Type B pancreatic cell (in vitro differentiated cells): Measurements from ENCODE around the gene PRKCE. TPM values are rescaled to one million over a fixed set of nuclear protein-coding genes. Genes with fewer than 3 reads are reported as not detected.

Source experiments
- DNase-seq: peaks from one replicate; pipeline ENCODE4 v3.0.0; 2021; ENCODE audit warnings: mixed read lengths; ENCODE audit not compliant: unreplicated experiment; ENCODE audit errors: extremely low spot score
- H3K27ac Mint-ChIP-seq: 2 replicates; pipeline ENCODE4 v1.8.0; 2021; ENCODE audit warnings: mild to moderate bottlenecking, mixed read lengths
- H3K27me3 Mint-ChIP-seq: 2 replicates; pipeline ENCODE4 v1.8.0; 2021; ENCODE audit warnings: mixed read lengths
- H3K36me3 Mint-ChIP-seq: 2 replicates; pipeline ENCODE4 v1.8.0; 2021; ENCODE audit warnings: mixed read lengths
- H3K4me1 Mint-ChIP-seq: one replicate; pipeline ENCODE4 v1.8.0; 2021; ENCODE audit warnings: mixed read lengths; ENCODE audit not compliant: unreplicated experiment
- H3K4me3 Mint-ChIP-seq: 2 replicates; pipeline ENCODE4 v1.8.0; 2021; ENCODE audit warnings: mild to moderate bottlenecking, mixed read lengths
- H3K9me3 Mint-ChIP-seq: 2 replicates; pipeline ENCODE4 v1.8.0; 2021; ENCODE audit warnings: mixed read lengths
- total RNA-seq: library from RNA; stranded (reverse); gene quantifications from 2 replicates; pipeline ENCODE4 v1.2.1, GENCODE V29; 2021; ENCODE audit warnings: low replicate concordance
- TF ChIP-seq, protein P1 (sequence below): fragments of 200-600 bp; sonication (generic); conservative IDR thresholded peaks from 2 replicates; pipeline ENCODE4 v1.5.0; 2021; ENCODE audit warnings: antibody characterized with exemption, mild to moderate bottlenecking

The PRKCE gene
- total RNA-seq, 1 donor from 2014 or later = 21.2 TPM

DNA sequence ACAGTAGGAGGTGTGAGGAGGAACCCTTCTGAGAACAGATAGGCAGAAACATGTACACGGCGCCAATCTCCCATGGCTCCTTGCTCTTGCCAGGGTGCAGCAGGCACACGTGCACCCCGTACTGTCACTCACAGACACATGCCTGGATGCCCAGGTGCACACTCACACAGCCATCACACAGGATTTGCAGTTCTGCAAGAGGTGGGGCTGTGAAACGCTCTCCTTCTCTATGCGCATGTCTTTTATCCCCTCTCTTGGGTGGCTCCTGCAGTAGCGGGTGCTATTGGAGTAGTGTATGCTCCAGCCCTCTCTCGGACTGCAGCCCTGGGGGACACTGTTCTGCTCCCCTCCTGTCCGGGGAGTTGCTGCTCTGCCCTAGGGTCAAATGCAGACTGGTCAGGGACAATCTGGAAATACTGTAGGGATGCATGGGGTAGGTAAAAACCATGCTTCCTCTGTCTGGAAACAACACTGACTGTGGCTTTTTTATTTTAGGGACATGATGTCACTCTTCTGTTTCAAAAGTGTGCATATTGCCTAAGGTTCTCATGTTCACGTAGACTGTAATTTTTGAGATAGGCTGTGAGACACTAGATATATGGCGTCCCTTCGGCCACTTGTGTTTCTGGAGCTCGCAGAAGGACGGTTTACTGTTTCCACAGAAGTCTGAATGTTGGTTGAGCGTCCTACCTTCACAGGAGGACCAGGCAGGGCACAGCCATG, 118.5 kb downstream of the PRKCE start:
- H3K27ac Mint-ChIP-seq = no peak overlapping the region
- TF ChIP-seq, protein P1, sequence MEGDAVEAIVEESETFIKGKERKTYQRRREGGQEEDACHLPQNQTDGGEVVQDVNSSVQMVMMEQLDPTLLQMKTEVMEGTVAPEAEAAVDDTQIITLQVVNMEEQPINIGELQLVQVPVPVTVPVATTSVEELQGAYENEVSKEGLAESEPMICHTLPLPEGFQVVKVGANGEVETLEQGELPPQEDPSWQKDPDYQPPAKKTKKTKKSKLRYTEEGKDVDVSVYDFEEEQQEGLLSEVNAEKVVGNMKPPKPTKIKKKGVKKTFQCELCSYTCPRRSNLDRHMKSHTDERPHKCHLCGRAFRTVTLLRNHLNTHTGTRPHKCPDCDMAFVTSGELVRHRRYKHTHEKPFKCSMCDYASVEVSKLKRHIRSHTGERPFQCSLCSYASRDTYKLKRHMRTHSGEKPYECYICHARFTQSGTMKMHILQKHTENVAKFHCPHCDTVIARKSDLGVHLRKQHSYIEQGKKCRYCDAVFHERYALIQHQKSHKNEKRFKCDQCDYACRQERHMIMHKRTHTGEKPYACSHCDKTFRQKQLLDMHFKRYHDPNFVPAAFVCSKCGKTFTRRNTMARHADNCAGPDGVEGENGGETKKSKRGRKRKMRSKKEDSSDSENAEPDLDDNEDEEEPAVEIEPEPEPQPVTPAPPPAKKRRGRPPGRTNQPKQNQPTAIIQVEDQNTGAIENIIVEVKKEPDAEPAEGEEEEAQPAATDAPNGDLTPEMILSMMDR = no peak
- H3K27me3 Mint-ChIP-seq = peaks cover 9% of the 10 kb centered on the region
- no peaks in the 10 kb centered on the region for H3K36me3 Mint-ChIP-seq
- no peak overlapping the region for H3K4me3 Mint-ChIP-seq
- peaks cover 45% of the 10 kb centered on the region for H3K4me1 Mint-ChIP-seq
- no peak for DNase-seq
- H3K9me3 Mint-ChIP-seq = peaks cover 3% of the 10 kb centered on the region

DNA sequence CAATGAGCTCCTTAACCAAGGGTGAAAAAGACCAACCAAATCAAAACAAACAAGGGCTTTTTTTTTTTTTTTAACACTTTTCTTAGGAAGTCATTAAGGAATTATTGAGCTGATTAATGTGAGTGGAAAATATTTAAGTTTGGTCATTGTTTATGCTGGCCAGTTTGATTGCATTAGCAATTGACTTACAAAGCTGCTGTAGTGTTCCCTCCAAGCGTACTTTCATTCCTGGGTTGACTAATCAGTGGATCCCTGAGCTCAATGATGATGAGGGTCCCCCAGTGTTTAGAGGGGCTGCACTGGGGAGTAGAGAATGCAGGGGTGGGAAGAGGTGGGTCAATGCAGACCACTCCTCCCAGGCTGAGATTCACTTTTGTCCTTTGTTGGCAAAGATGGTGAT, 119.3 kb downstream of the PRKCE start:
- Mint-ChIP-seq H3K27me3 (peaks cover 9% of the 10 kb centered on the region), H3K4me1 (peaks cover 48% of the 10 kb centered on the region), H3K27ac (peak overlapping the region; percentile 36), H3K9me3 (no peaks in the 10 kb centered on the region), H3K36me3 (no peaks in the 10 kb centered on the region), H3K4me3 (peak overlapping the region; percentile 69)
- TF ChIP-seq, protein P1 = no peak
- no peak for DNase-seq

DNA sequence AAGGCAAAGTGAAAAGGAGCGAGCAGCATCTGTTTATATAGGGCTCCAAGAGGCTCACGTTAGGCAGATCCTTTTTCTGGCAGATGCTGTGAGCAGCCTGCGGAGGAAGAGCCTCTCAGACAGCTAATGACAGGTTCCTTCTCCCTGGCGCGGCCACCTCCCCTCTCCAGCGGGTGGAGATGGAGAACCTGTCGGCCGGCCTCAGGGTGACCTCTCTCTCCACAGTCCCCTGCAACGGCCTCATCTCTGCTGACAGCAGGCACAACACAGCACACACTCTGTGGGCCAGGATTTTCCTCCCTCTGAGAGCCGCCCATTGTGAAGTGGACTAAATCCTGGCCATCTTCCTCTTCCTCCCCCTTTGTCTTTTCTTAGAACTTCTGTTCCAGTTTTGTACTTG, 119.8 kb downstream of the PRKCE start:
- Mint-ChIP-seq H3K9me3 (no peaks in the 10 kb centered on the region), H3K4me1 (peaks cover 49% of the 10 kb centered on the region), H3K36me3 (no peaks in the 10 kb centered on the region), H3K27ac (peak overlapping the region; percentile 36), H3K4me3 (peak overlapping the region; percentile 69), H3K27me3 (peaks cover 9% of the 10 kb centered on the region)
- no peak for DNase-seq
- TF ChIP-seq, protein P1 = no peak

DNA sequence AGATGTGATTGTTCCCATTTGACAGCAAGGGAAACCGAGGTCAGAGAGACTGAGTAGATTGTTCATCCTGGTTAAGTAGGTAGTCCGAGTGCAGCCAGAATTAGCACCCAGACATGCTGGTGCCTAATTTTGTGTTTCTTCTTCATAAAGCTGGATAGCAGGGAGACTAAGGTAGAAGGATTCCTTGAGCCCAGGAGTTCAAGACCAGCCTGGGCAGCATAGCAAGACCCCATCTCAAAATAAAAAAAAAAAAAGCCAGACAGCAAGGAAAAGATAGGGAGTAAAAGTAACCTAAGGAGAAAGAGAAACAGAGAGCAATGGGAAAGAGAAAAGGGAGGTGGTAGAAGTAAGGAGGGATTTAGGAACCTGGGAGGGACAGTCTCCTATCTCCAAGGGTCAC, 120.6 kb downstream of the PRKCE start:
- H3K27ac Mint-ChIP-seq = no peak overlapping the region
- no peaks in the 10 kb centered on the region for H3K36me3 Mint-ChIP-seq
- no peak overlapping the region for H3K4me3 Mint-ChIP-seq
- H3K27me3 Mint-ChIP-seq = peaks cover 9% of the 10 kb centered on the region
- H3K4me1 Mint-ChIP-seq = peaks cover 55% of the 10 kb centered on the region
- no peaks in the 10 kb centered on the region for H3K9me3 Mint-ChIP-seq
- DNase-seq = no peak
- TF ChIP-seq, protein P1 = no peak

DNA sequence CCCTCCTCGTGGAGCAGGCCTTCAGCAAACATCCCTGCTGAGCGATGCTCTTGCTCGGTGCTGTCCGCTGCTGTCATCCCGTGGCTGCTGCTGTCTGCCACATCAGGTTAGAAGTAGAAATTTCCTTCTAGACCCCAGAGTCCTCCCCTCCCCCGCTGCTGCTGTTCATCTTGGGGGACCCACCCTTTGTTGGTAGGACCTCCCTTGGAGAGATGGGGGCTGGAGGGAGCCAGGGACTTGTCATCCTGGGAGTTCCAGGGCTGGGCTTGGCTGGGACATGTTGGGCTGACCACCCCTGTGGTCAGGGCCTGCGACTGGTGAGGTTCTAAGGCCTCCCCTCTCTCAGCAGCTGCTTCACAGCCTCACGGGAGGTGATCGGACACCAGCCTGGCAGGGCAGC, 122.4 kb downstream of the PRKCE start:
- no peak overlapping the region for H3K4me3 Mint-ChIP-seq
- H3K27me3 Mint-ChIP-seq = peaks cover 6% of the 10 kb centered on the region
- H3K36me3 Mint-ChIP-seq = no peaks in the 10 kb centered on the region
- H3K27ac Mint-ChIP-seq = no peak overlapping the region
- peaks cover 39% of the 10 kb centered on the region for H3K4me1 Mint-ChIP-seq
- TF ChIP-seq, protein P1 = no peak
- DNase-seq = no peak
- H3K9me3 Mint-ChIP-seq = no peaks in the 10 kb centered on the region
